Lung (tissue), 12 donors: ENCODE measurements around the gene ABCC4. TPM values are rescaled to one million over a fixed set of nuclear protein-coding genes. Genes with fewer than 3 reads are reported as not detected.

ENCODE experiments used
- ATAC-seq: fragments of 200-7000 bp; cut with Tn5 transposase; one replicate; pipeline ENCODE4 v1.9.1; 2020; ENCODE audit warnings: moderate number of reproducible peaks; ENCODE audit not compliant: insufficient read depth, low FRiP score
- DNase-seq, 3 donors: peaks; one replicate each; pipeline ENCODE4 v3.0.0-alpha.2; 2013 to 2017
- H3K27ac ChIP-seq, 2 donors: one replicate each; pipeline ENCODE4 v1.5.1; 2013; ENCODE audit warnings: mild to moderate bottlenecking in 2 of 2, moderate library complexity in 2 of 2, control low read depth in 1 of 2, inconsistent platforms in 1 of 2, low read depth in 1 of 2, low read length in 1 of 2
- H3K27me3 ChIP-seq, 3 donors: one replicate each; pipeline ENCODE4 v1.5.1; 2013; ENCODE audit warnings: low read length in 2 of 3; ENCODE audit not compliant: control insufficient read depth in 3 of 3, insufficient read depth in 3 of 3
- H3K36me3 ChIP-seq, 4 donors: one replicate each; pipeline ENCODE4 v1.5.1; 2013; ENCODE audit warnings: low read length in 4 of 4, mild to moderate bottlenecking in 1 of 4, moderate library complexity in 1 of 4; ENCODE audit not compliant: control insufficient read depth in 4 of 4, insufficient read depth in 4 of 4
- H3K4me1 ChIP-seq, 5 donors: one replicate each; pipeline ENCODE4 v1.5.1; 2013; ENCODE audit warnings: low read length in 5 of 5, mild to moderate bottlenecking in 2 of 5, moderate library complexity in 1 of 5; ENCODE audit not compliant: control insufficient read depth in 5 of 5, insufficient read depth in 5 of 5
- H3K4me3 ChIP-seq: one replicate; pipeline ENCODE4 v1.5.1; 2013; ENCODE audit warnings: mild to moderate bottlenecking, control low read depth, moderate library complexity
- H3K9ac ChIP-seq, 2 donors: one replicate each; pipeline ENCODE4 v1.5.1; 2013; ENCODE audit warnings: low read length in 2 of 2, control low read depth in 1 of 2; ENCODE audit not compliant: insufficient read depth in 1 of 2
- H3K9me3 ChIP-seq, 4 donors: one replicate each; pipeline ENCODE4 v1.5.1; 2013; ENCODE audit warnings: low read length in 3 of 4, mild to moderate bottlenecking in 1 of 4, moderate library complexity in 1 of 4; ENCODE audit not compliant: control insufficient read depth in 4 of 4, insufficient read depth in 3 of 4
- WGBS, 2 donors: extraction: QIAGEN DNeasy Blood & Tissue Kit; methylation state at CpG; one replicate each; pipeline ENCODE4 v1.1.7; 2013; 5-methylcytosine and 5-hydroxymethylcytosine counted together
- polyA plus RNA-seq, 2 donors: library from polyadenylated mRNA; stranded (reverse); fragments of 200-250 nt; gene quantifications; one replicate each; pipeline ENCODE4 v1.2.1, GENCODE V29; 2013
- total RNA-seq, 2 donors: library from RNA; depleted of rRNA in 1 of 2; stranded (reverse); fragments of >200 nt in 1 of 2; gene quantifications; one replicate each; pipeline ENCODE4 v1.2.1, GENCODE V29; 2014 to 2021
- TF ChIP-seq, protein P1 (sequence below): IDR thresholded peaks from 2 replicates; pipeline ENCODE4 v1.5.1; 2012; ENCODE audit warnings: mild to moderate bottlenecking; ENCODE audit errors: control extremely low read depth, extremely low read depth
- donor health status: control.
- donor health status: control.
- donor health status: Bipolar disorder and iron deficiency.
- donor health status: healthy.
- donor health status: DM: yes; HTN: yes; CAD: no.

Gene ABCC4
- total and polyA plus RNA-seq, 4 donors, result 7.1 to 38.7 (median 20.6) TPM

DNA sequence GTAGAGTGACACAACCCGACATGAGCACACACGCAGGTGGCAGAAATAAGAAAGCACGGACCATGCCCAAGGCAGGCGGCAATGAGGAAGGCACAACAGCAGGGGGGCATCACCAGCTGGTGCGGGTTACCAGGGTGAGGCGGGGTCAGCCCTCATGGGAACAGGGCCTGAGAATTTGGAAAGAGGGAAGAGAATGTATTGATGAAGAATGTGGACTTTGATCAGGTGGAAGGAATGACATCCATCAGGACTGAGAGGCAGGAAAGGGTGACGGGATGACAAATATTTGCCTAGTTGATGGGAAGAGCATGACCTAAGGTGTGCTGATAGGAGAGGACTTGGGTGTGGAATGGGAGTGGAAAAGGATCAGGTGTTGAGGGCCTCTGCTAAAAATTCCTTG lies 177.5 kb downstream of the ABCC4 start:
- TF ChIP-seq, protein P1, sequence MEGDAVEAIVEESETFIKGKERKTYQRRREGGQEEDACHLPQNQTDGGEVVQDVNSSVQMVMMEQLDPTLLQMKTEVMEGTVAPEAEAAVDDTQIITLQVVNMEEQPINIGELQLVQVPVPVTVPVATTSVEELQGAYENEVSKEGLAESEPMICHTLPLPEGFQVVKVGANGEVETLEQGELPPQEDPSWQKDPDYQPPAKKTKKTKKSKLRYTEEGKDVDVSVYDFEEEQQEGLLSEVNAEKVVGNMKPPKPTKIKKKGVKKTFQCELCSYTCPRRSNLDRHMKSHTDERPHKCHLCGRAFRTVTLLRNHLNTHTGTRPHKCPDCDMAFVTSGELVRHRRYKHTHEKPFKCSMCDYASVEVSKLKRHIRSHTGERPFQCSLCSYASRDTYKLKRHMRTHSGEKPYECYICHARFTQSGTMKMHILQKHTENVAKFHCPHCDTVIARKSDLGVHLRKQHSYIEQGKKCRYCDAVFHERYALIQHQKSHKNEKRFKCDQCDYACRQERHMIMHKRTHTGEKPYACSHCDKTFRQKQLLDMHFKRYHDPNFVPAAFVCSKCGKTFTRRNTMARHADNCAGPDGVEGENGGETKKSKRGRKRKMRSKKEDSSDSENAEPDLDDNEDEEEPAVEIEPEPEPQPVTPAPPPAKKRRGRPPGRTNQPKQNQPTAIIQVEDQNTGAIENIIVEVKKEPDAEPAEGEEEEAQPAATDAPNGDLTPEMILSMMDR, result no peak
- H3K27ac ChIP-seq, result no peak overlapping the region
- DNase-seq, result no peak
- no peak for ATAC-seq
- peaks cover 0 to 8% (median 0%) of the 10 kb centered on the region in 5 donors for H3K4me1 ChIP-seq
- H3K36me3 ChIP-seq, result peaks cover 0 to 4% (median 0%) of the 10 kb centered on the region in 4 donors
- H3K4me3 ChIP-seq, result no peak overlapping the region
- WGBS, 2 donors, result 80 to 81% methylated on average over 7 of the region's 7 CpGs
- H3K9ac ChIP-seq, result no peak overlapping the region
- no peaks in the 10 kb centered on the region for H3K9me3 ChIP-seq
- no peaks in the 10 kb centered on the region for H3K27me3 ChIP-seq

DNA sequence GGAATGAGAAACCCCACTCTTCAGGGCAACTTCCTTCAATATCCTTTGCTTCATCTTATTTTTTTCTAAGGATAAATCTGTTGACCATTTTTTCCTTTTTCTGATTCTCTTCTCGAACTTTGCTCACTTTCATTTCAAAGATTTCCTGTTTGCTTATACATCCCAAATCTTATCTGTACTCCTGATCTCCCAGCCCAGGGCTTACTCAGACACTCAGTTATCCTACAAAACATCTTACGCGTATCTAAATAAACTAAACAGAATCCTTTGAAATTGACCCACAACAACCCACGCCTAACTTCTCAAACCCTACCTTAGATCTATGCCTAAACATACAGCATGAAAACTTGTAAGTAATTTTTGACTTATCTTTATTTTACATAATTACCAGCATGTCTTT lies 179.2 kb downstream of the ABCC4 start:
- H3K9me3 ChIP-seq, result no peaks in the 10 kb centered on the region
- no peak overlapping the region for H3K9ac ChIP-seq
- no peak overlapping the region for H3K4me3 ChIP-seq
- WGBS, 2 donors, result 71 to 74% methylated on average over 4 of the region's 4 CpGs
- no peaks in the 10 kb centered on the region for H3K27me3 ChIP-seq
- peaks cover 0 to 5% (median 0%) of the 10 kb centered on the region in 5 donors for H3K4me1 ChIP-seq
- DNase-seq (no peak), ATAC-seq (no peak)
- H3K36me3 ChIP-seq, result peaks cover 0 to 4% (median 0%) of the 10 kb centered on the region in 4 donors
- TF ChIP-seq, protein P1, result no peak
- H3K27ac ChIP-seq, result no peak overlapping the region

DNA sequence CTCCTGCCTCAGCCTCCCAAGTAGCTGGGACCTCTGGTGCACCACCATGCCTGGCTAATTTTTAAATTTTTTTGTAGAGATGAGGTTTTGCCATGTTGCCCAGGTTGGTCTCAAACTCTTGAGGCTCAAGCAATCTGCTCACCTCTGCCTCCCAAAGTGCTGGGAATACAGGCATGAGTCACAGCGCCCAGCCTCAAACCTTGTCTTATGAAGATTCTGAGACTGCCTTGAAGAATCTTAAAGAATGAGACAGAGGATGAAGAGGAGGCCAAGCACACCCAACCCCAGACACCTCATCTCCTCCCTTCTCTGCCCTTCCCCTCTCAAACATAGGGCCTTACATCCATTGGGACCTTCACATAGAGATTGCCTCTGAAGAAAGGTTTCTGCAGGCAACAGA lies 179.7 kb downstream of the ABCC4 start:
- 91 to 98% methylated on average over 1 of the region's 1 CpG for WGBS, 2 donors
- Histone ChIP-seq H3K9me3 (no peaks in the 10 kb centered on the region), H3K9ac (no peak overlapping the region), H3K4me1 (peaks cover 0 to 5% (median 0%) of the 10 kb centered on the region in 5 donors), H3K4me3 (no peak overlapping the region), H3K36me3 (peaks cover 0 to 7% (median 0%) of the 10 kb centered on the region in 4 donors), H3K27ac (no peak overlapping the region), H3K27me3 (no peaks in the 10 kb centered on the region)
- ATAC-seq (no peak), DNase-seq (no peak)
- TF ChIP-seq, protein P1, result no peak

DNA sequence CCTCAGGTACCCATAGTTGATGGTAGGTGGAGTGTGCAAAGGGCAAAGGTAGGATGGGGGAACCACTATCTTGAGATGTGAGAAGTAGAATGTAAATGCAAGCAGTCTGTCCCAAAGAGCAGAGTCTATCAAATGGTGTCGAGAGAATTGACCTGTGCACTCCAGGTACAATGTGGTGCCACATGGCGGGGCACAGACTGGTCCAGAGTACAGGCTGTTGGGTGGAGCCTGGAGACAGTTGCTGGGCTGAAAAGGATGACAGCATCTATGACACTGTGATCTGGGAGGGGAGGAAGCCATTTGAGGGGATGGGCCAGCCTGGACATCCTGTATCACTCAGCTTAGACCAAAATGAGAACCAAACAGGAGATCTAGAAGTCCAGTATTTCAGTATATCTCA lies 180.6 kb downstream of the ABCC4 start:
- DNase-seq (no peak), ATAC-seq (no peak)
- Histone ChIP-seq H3K4me3 (no peak overlapping the region), H3K27me3 (no peaks in the 10 kb centered on the region), H3K9ac (no peak overlapping the region), H3K36me3 (peaks cover 0 to 7% (median 0%) of the 10 kb centered on the region in 4 donors), H3K9me3 (no peaks in the 10 kb centered on the region), H3K27ac (no peak overlapping the region), H3K4me1 (peaks cover 0 to 5% (median 0%) of the 10 kb centered on the region in 5 donors)
- TF ChIP-seq, protein P1, result no peak
- 95 to 98% methylated on average over 2 of the region's 2 CpGs for WGBS, 2 donors
